Measurements from ENCODE around the gene TBC1D25. TPM values are rescaled to one million over a fixed set of nuclear protein-coding genes. Genes with fewer than 3 reads are reported as not detected.
"Not testable (repeated sequence)": the region's sequence is repeated elsewhere in the genome, so short reads cannot be mapped to it uniquely, and the experiment has no call there.

TBC1D25 gene
- total RNA-seq, 2 donors from 2014 or later: 5.4 to 5.9 TPM

DNA sequence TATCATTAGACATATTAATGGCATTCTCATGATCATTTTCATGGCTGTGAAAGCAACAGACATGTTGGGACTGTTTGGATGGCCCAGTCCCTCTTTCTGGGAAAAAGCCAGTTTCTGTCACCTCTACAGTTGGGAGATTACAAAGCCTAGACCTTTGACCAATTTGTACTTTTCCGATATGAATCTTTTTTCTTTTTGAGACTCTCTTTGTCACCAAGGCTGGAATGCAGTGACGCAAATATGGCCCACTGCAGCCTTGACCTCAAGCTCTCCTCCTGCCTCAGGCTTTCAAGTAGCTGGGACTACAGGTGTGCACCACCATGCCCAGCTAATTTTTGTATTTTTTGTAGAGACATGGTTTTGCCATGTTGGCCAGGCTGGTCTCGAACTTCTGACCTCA, 9.4 kb downstream of the TBC1D25 start:
- H3K9me3 ChIP-seq: no peaks in the 10 kb centered on the region
- TF ChIP-seq POLR2A (IDR thresholded peaks at IDR 0.05): no peak
- TF ChIP-seq, protein P1, sequence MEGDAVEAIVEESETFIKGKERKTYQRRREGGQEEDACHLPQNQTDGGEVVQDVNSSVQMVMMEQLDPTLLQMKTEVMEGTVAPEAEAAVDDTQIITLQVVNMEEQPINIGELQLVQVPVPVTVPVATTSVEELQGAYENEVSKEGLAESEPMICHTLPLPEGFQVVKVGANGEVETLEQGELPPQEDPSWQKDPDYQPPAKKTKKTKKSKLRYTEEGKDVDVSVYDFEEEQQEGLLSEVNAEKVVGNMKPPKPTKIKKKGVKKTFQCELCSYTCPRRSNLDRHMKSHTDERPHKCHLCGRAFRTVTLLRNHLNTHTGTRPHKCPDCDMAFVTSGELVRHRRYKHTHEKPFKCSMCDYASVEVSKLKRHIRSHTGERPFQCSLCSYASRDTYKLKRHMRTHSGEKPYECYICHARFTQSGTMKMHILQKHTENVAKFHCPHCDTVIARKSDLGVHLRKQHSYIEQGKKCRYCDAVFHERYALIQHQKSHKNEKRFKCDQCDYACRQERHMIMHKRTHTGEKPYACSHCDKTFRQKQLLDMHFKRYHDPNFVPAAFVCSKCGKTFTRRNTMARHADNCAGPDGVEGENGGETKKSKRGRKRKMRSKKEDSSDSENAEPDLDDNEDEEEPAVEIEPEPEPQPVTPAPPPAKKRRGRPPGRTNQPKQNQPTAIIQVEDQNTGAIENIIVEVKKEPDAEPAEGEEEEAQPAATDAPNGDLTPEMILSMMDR (IDR thresholded peaks at IDR 0.05): no peak
- no peak for ATAC-seq
- peaks cover 11% of the 10 kb centered on the region for H3K4me1 ChIP-seq
- H3K27ac ChIP-seq: no peak overlapping the region
- H3K4me3 ChIP-seq: no peak overlapping the region
- WGBS, 2 donors: 54 to 59% methylated on average over 2 to 3 of the region's 3 CpGs
- DNase-seq: no peak
- H3K36me3 ChIP-seq (replicated peaks in 1 of 2; ENCODE audit: insufficient read depth in 1 of 2, low read depth in 2 of 2): peaks cover 0 to 2% of the 10 kb centered on the region in 2 donors
- H3K27me3 ChIP-seq: no peaks in the 10 kb centered on the region
- intact Hi-C loops (cut with DNase I): no loop called here

DNA sequence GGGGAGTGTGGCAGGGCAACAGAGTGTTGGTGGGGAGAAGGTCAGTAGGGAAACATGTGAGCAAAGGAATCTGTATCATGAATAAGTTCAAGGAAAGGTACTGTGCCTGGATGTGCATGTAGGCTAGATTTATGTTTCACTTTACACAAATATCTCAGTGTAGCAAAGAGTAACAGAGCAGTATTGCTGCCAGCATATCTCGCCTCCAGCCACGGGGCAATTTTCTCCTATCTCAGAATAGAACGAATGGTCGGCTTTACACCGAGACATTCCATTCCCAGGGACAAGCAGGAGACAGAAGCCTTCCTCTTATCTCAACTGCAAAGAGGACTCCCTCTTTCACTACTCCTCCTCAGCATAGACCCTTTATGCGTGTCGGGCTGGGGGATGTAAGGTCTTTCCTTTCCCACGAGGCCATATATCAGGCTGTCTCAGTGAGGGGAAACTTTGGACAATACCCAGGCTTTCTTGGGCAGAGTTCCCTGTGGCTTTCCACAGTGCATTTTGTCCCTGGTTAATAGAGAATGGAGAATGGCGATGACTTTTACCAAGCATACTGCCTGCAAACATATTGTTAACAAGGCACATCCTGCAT, 16.3 kb downstream of the TBC1D25 start:
- H3K36me3 ChIP-seq (replicated peaks in 1 of 2; ENCODE audit: insufficient read depth in 1 of 2, low read depth in 2 of 2); H3K27ac ChIP-seq; ATAC-seq; H3K4me1 ChIP-seq; H3K27me3 ChIP-seq; intact Hi-C loops (cut with DNase I); DNase-seq; H3K9me3 ChIP-seq; H3K4me3 ChIP-seq: not testable (repeated sequence)
- 87 to 94% methylated on average over 6 to 9 of the region's 9 CpGs for WGBS, 2 donors

DNA sequence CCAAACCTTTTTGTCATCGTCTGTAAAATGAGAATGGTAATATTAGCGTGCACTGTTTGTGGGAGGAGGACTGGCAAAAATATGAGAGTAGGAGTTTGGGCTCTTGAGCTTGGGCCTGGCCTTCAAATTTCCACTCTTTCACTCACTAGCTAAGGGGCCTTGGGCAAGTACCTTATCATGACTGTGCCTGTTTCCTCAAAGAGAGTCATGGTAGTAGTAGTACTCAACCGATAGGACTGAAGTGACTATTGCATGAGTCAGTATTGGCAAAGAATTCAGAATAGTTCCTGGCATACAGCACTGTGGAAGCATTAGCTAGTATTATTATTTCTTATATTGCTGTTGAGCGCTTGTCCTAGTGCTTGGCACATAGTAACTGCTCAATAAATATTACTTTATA, 18.8 kb downstream of the TBC1D25 start:
- TF ChIP-seq POLR2A (IDR thresholded peaks at IDR 0.05): no peak
- intact Hi-C loops (cut with DNase I): no loop called here
- ATAC-seq: peak; percentile 42
- no peaks in the 10 kb centered on the region for H3K4me1 ChIP-seq
- no peak overlapping the region for H3K27ac ChIP-seq
- no peaks in the 10 kb centered on the region for H3K9me3 ChIP-seq
- no peak overlapping the region for H3K4me3 ChIP-seq
- H3K27me3 ChIP-seq: no peaks in the 10 kb centered on the region
- WGBS, 2 donors: 76 to 85% methylated on average over 4 of the region's 4 CpGs
- peaks cover 0 to 4% of the 10 kb centered on the region in 2 donors for H3K36me3 ChIP-seq (replicated peaks in 1 of 2; ENCODE audit: insufficient read depth in 1 of 2, low read depth in 2 of 2)
- no peak for DNase-seq

DNA sequence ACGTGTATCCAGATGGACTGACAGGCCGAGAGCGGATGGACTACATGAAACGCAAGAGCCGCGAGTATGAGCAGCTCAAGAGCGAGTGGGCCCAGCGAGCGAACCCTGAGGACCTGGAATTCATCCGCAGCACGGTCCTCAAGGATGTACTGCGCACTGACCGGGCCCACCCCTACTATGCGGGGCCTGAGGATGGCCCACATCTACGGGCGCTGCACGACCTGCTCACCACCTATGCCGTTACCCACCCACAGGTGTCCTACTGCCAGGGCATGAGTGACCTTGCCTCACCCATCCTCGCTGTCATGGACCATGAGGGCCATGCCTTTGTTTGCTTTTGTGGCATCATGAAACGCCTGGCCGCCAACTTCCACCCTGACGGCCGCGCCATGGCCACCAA, 20.1 kb downstream of the TBC1D25 start:
- TF ChIP-seq, protein P1 (IDR thresholded peaks at IDR 0.05): no peak
- TF ChIP-seq POLR2A (IDR thresholded peaks at IDR 0.05): no peak
- no peaks in the 10 kb centered on the region for H3K4me1 ChIP-seq
- H3K9me3 ChIP-seq: no peaks in the 10 kb centered on the region
- no peak overlapping the region for H3K27ac ChIP-seq
- DNase-seq (no peak), ATAC-seq (no peak)
- intact Hi-C loops (cut with DNase I): no loop called here
- peaks cover 0 to 4% of the 10 kb centered on the region in 2 donors for H3K36me3 ChIP-seq (replicated peaks in 1 of 2; ENCODE audit: insufficient read depth in 1 of 2, low read depth in 2 of 2)
- WGBS, 2 donors: 94% methylated on average over 3 to 14 of the region's 24 CpGs
- H3K4me3 ChIP-seq: no peak overlapping the region
- no peaks in the 10 kb centered on the region for H3K27me3 ChIP-seq

DNA sequence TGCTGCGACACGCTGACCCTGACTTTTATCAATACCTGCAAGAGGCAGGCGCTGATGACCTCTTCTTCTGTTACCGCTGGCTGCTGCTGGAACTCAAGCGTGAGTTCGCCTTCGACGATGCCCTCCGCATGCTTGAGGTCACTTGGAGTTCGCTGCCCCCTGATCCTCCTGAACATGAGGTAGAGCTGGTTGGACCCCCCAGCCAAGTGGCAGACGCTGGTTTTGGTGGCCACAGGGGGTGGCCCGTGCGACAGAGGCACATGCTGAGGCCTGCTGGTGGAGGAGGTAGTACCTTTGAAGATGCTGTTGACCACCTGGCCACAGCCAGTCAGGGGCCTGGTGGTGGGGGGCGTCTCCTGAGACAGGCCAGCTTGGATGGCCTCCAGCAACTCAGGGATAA, 20.5 kb downstream of the TBC1D25 start:
- Histone ChIP-seq H3K27me3 (no peaks in the 10 kb centered on the region), H3K9me3 (no peaks in the 10 kb centered on the region), H3K27ac (no peak overlapping the region), H3K4me3 (no peak overlapping the region), H3K4me1 (no peaks in the 10 kb centered on the region), H3K36me3 (replicated peaks in 1 of 2; ENCODE audit: insufficient read depth in 1 of 2, low read depth in 2 of 2) (peaks cover 0 to 4% of the 10 kb centered on the region in 2 donors)
- ATAC-seq (no peak), DNase-seq (no peak)
- TF ChIP-seq, protein P1 (IDR thresholded peaks at IDR 0.05): no peak
- TF ChIP-seq POLR2A (IDR thresholded peaks at IDR 0.05): no peak
- intact Hi-C loops (cut with DNase I): no loop called here
- 87 to 95% methylated on average over 3 of the region's 14 CpGs for WGBS, 2 donors

DNA sequence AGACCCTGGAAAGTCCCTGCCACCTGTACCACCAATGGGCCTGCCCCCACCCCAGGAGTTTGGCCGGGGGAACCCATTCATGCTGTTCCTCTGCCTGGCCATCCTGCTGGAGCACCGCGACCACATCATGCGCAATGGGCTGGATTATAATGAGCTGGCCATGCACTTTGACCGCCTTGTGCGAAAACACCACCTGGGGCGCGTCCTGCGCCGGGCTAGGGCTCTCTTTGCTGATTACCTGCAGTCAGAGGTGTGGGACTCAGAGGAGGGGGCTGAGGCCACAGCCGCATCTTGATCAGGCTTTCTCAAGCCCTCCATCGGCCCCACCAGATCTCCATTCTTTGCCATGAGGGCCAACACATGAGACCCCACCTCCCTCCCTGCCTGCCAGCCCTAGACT, 21.2 kb downstream of the TBC1D25 start:
- DNase-seq (no peak), ATAC-seq (no peak)
- no peaks in the 10 kb centered on the region for H3K9me3 ChIP-seq
- no peak for TF ChIP-seq POLR2A (IDR thresholded peaks at IDR 0.05)
- H3K4me1 ChIP-seq: no peaks in the 10 kb centered on the region
- 86 to 97% methylated on average over 2 to 11 of the region's 12 CpGs for WGBS, 2 donors
- H3K27ac ChIP-seq: no peak overlapping the region
- intact Hi-C loops (cut with DNase I): no loop called here
- H3K27me3 ChIP-seq: no peaks in the 10 kb centered on the region
- H3K36me3 ChIP-seq (replicated peaks in 1 of 2; ENCODE audit: insufficient read depth in 1 of 2, low read depth in 2 of 2): peaks cover 0 to 4% of the 10 kb centered on the region in 2 donors
- no peak overlapping the region for H3K4me3 ChIP-seq
